Natural killer cell (primary cell): ENCODE data around the gene TMEM171. TPM values are rescaled to one million over a fixed set of nuclear protein-coding genes. Genes with fewer than 3 reads are reported as not detected.

Experiments used
- ATAC-seq, 3 donors: fragments of 150-1000 bp in 2 of 3; fragments of 200-7000 bp in 1 of 3; cut with Tn5 transposase; 1 replicate in 1 of 3; 2 replicates in 2 of 3; pipeline ENCODE4 v1.10.0; 2021; ENCODE audit warnings: mild to moderate bottlenecking in 2 of 3, moderate library complexity in 2 of 3
- DNase-seq, 2 donors: peaks; one replicate each; pipeline versions ENCODE4 v3.0.0 to v3.0.0-alpha.2; 2013 to 2021; ENCODE audit warnings: mixed read lengths in 1 of 2
- H3K27ac ChIP-seq: one replicate; pipeline ENCODE4 v1.5.1; 2013; ENCODE audit warnings: mild to moderate bottlenecking, low read length
- H3K27me3 ChIP-seq: one replicate; pipeline ENCODE4 v1.6.1; 2013; ENCODE audit warnings: low read length; ENCODE audit not compliant: control insufficient read depth, insufficient read depth
- H3K36me3 ChIP-seq: one replicate; pipeline ENCODE4 v1.6.1; 2013; ENCODE audit warnings: low read length; ENCODE audit not compliant: control insufficient read depth, insufficient read depth
- H3K4me1 ChIP-seq: one replicate; pipeline ENCODE4 v1.6.1; 2013; ENCODE audit warnings: low read length; ENCODE audit not compliant: control insufficient read depth, insufficient read depth
- H3K4me3 ChIP-seq: one replicate; pipeline ENCODE4 v1.5.1; 2013; ENCODE audit warnings: low read length
- H3K9me3 ChIP-seq: one replicate; pipeline ENCODE4 v1.6.1; 2013; ENCODE audit warnings: low read length; ENCODE audit not compliant: control insufficient read depth, insufficient read depth
- H3K27ac Mint-ChIP-seq, 2 donors: one replicate each; pipeline ENCODE4 v1.8.0; 2022; ENCODE audit warnings: mild to moderate bottlenecking in 2 of 2, mixed read lengths in 2 of 2, moderate library complexity in 1 of 2
- H3K27me3 Mint-ChIP-seq, 2 donors: one replicate each; pipeline ENCODE4 v1.8.0; 2022; ENCODE audit warnings: low read depth in 2 of 2, mixed read lengths in 2 of 2
- H3K36me3 Mint-ChIP-seq: one replicate; pipeline ENCODE4 v1.8.0; 2022; ENCODE audit warnings: mixed read lengths
- H3K4me1 Mint-ChIP-seq, 2 donors: one replicate each; pipeline ENCODE4 v1.8.0; 2022; ENCODE audit warnings: mixed read lengths in 2 of 2
- H3K4me3 Mint-ChIP-seq: one replicate; pipeline ENCODE4 v1.8.0; 2022; ENCODE audit warnings: mild to moderate bottlenecking, moderate library complexity, mixed read lengths
- H3K9me3 Mint-ChIP-seq, 2 donors: one replicate each; pipeline ENCODE4 v1.8.0; 2022; ENCODE audit warnings: mixed read lengths in 2 of 2
- CTCF ChIP-seq: fragments of 200-600 bp; IDR thresholded peaks from one replicate; pipeline ENCODE4 v1.8.0; 2022; ENCODE audit warnings: antibody characterized with exemption
- WGBS: methylation state at CpG from one replicate; pipeline ENCODE4 v1.1.7; 2013; ENCODE audit warnings: missing lambda C conversion rate; ENCODE audit not compliant: insufficient coverage; 5-methylcytosine and 5-hydroxymethylcytosine counted together
- intact Hi-C: fragments of 100-400 bp; cut with micrococcal nuclease; formaldehyde crosslinking; loops from one replicate; pipeline ENCODE4 v1.14.2; 2022
- total RNA-seq, 4 donors: library from RNA; stranded (reverse); fragments of 120-200 nt in 1 of 4; gene quantifications; one replicate each; pipeline versions ENCODE4 v1.2.3 to v1.2.4, GENCODE V29; 2013 to 2022

Gene TMEM171
- total RNA-seq, 3 donors from 2014 or later (not counting 1 experiment from before 2014, with no cell fraction given) = 0.42 to 2.1 (median 0.88) TPM

GRCh38 chr5:73130811-73131210 lies 10.4 kb downstream of the TMEM171 start:
- ATAC-seq (no peak), DNase-seq (no peak)
- H3K27ac Mint-ChIP-seq = no peak overlapping the region
- Histone ChIP-seq H3K4me3 (no peak overlapping the region), H3K4me1 (no peaks in the 10 kb centered on the region), H3K9me3 (no peaks in the 10 kb centered on the region), H3K27me3 (peaks cover 6% of the 10 kb centered on the region), H3K36me3 (no peaks in the 10 kb centered on the region), H3K27ac (no peak overlapping the region)
- 92% methylated on average over 1 of the region's 1 CpG for WGBS
- intact Hi-C loops = no loop called here
- H3K27me3 Mint-ChIP-seq = peaks cover 13 to 16% of the 10 kb centered on the region in 2 donors
- H3K36me3 Mint-ChIP-seq = no peaks in the 10 kb centered on the region
- peaks cover 2 to 8% of the 10 kb centered on the region in 2 donors for H3K4me1 Mint-ChIP-seq
- H3K4me3 Mint-ChIP-seq = no peak overlapping the region
- H3K9me3 Mint-ChIP-seq = no peaks in the 10 kb centered on the region
- no peak for TF ChIP-seq CTCF

- H3K4me3 ChIP-seq = no peak overlapping the region
- 83% methylated on average over 1 of the region's 3 CpGs for WGBS
Observed at GRCh38 chr5:73131711-73132425, 11.5 kb downstream of the TMEM171 start.

GRCh38 chr5:73132759-73133158 lies 12.4 kb downstream of the TMEM171 start:
- H3K4me3 Mint-ChIP-seq = no peak overlapping the region
- no peak for TF ChIP-seq CTCF
- intact Hi-C loops = no loop called here
- H3K27me3 Mint-ChIP-seq = peaks cover 14 to 19% of the 10 kb centered on the region in 2 donors
- WGBS = 100% methylated on average over 1 of the region's 2 CpGs
- no peaks in the 10 kb centered on the region for H3K9me3 ChIP-seq
- ATAC-seq (no peak), DNase-seq (no peak)
- no peak overlapping the region for H3K27ac Mint-ChIP-seq
- H3K9me3 Mint-ChIP-seq = no peaks in the 10 kb centered on the region
- peaks cover 0 to 5% of the 10 kb centered on the region in 2 donors for H3K4me1 Mint-ChIP-seq
- H3K4me3 ChIP-seq = no peak overlapping the region
- no peaks in the 10 kb centered on the region for H3K36me3 ChIP-seq
- no peak overlapping the region for H3K27ac ChIP-seq
- no peaks in the 10 kb centered on the region for H3K4me1 ChIP-seq
- no peaks in the 10 kb centered on the region for H3K36me3 Mint-ChIP-seq
- peaks cover 10% of the 10 kb centered on the region for H3K27me3 ChIP-seq

More at GRCh38 chr5:73131711-73132425, 11.5 kb downstream of the TMEM171 start:
- no peaks in the 10 kb centered on the region for H3K4me1 ChIP-seq
- no peaks in the 10 kb centered on the region for H3K36me3 ChIP-seq
- no peaks in the 10 kb centered on the region for H3K9me3 ChIP-seq
- H3K36me3 Mint-ChIP-seq = no peaks in the 10 kb centered on the region
- no peaks in the 10 kb centered on the region for H3K9me3 Mint-ChIP-seq
- H3K4me3 Mint-ChIP-seq = no peak overlapping the region
- intact Hi-C loops = no loop called here
- H3K27me3 ChIP-seq = peaks cover 6% of the 10 kb centered on the region
- no peak for DNase-seq
- no peak overlapping the region for H3K27ac Mint-ChIP-seq
- no peak overlapping the region for H3K27ac ChIP-seq
- TF ChIP-seq CTCF = no peak
- ATAC-seq = no peak
- H3K4me1 Mint-ChIP-seq = peaks cover 0 to 5% of the 10 kb centered on the region in 2 donors
- peaks cover 13 to 19% of the 10 kb centered on the region in 2 donors for H3K27me3 Mint-ChIP-seq

- intact Hi-C loops = no loop called here
- Histone ChIP-seq H3K36me3 (no peaks in the 10 kb centered on the region), H3K4me3 (no peak overlapping the region), H3K4me1 (no peaks in the 10 kb centered on the region), H3K27me3 (peaks cover 10% of the 10 kb centered on the region), H3K9me3 (no peaks in the 10 kb centered on the region), H3K27ac (no peak overlapping the region)
- no peaks in the 10 kb centered on the region for H3K36me3 Mint-ChIP-seq
- no peak overlapping the region for H3K27ac Mint-ChIP-seq
- DNase-seq (no peak), ATAC-seq (no peak)
- H3K4me3 Mint-ChIP-seq = no peak overlapping the region
- no peak for TF ChIP-seq CTCF
- peaks cover 19% of the 10 kb centered on the region in 2 donors for H3K27me3 Mint-ChIP-seq
- H3K9me3 Mint-ChIP-seq = no peaks in the 10 kb centered on the region
- H3K4me1 Mint-ChIP-seq = peaks cover 0 to 5% of the 10 kb centered on the region in 2 donors
- 92% methylated on average over 3 of the region's 3 CpGs for WGBS
Observed at GRCh38 chr5:73135021-73135420, 14.6 kb downstream of the TMEM171 start.
